K562 (cell line): ENCODE results near the gene DTNBP1. TPM values are rescaled to one million over a fixed set of nuclear protein-coding genes. Genes with fewer than 3 reads are reported as not detected.

Experiments
- BRF1 ChIP-seq: IDR thresholded peaks from 3 replicates; pipeline ENCODE4 v1.6.1; 2011; ENCODE audit warnings: borderline replicate concordance, mild to moderate bottlenecking; ENCODE audit not compliant: insufficient read length; ENCODE audit errors: extremely low read depth
- COPS2 ChIP-seq: fragments of 450-650 bp; conservative IDR thresholded peaks from 2 replicates; pipeline ENCODE4 v1.6.1; 2016; ENCODE audit warnings: mild to moderate bottlenecking, moderate library complexity
- CUX1 ChIP-seq: fragments of 200-800 bp; sonication (Bioruptor generic); IDR thresholded peaks from 2 replicates; pipeline ENCODE4 v1.6.1; 2016; ENCODE audit warnings: missing genetic modification characterization, missing compliant biosample characterization
- DDX20 ChIP-seq: fragments of 450-650 bp; IDR thresholded peaks from 2 replicates; pipeline ENCODE4 v1.6.1; 2016; ENCODE audit warnings: missing genetic modification characterization, low read depth, mild to moderate bottlenecking, missing compliant biosample characterization, moderate library complexity
- HNRNPL ChIP-seq: fragments of 200-400 bp; formaldehyde crosslinking; IDR thresholded peaks from 2 replicates; pipeline ENCODE4 v1.6.1; 2017; ENCODE audit warnings: low read depth, mild to moderate bottlenecking, low read length
- MEF2A ChIP-seq: IDR thresholded peaks from 2 replicates; pipeline ENCODE4 v1.6.1; 2011; ENCODE audit warnings: low read depth, mild to moderate bottlenecking, low read length, moderate library complexity; ENCODE audit not compliant: control insufficient read depth
- POLR2G ChIP-seq: fragments of 200-400 bp; formaldehyde crosslinking; IDR thresholded peaks from 2 replicates; pipeline ENCODE4 v1.6.1; 2017; ENCODE audit warnings: low read depth, mild to moderate bottlenecking, antibody characterized with exemption, low read length, moderate library complexity
- VEZF1 ChIP-seq: fragments of 200-800 bp; sonication (Bioruptor generic); IDR thresholded peaks from 2 replicates; pipeline ENCODE4 v1.6.1; 2017; ENCODE audit warnings: missing genetic modification characterization, missing compliant biosample characterization
- XRCC3 ChIP-seq: fragments of 450-650 bp; IDR thresholded peaks from 2 replicates; pipeline ENCODE4 v1.6.1; 2017; ENCODE audit warnings: mild to moderate bottlenecking, moderate library complexity
- ZBTB9 ChIP-seq: fragments of 450-650 bp; formaldehyde crosslinking; IDR thresholded peaks from 2 replicates; pipeline ENCODE4 v1.4.0; 2020; ENCODE audit warnings: mild to moderate bottlenecking, moderate library complexity
- ZKSCAN1 ChIP-seq: fragments of 150-350 bp; IDR thresholded peaks from 2 replicates; pipeline ENCODE4 v1.6.1; 2016; ENCODE audit warnings: low read depth, low read length
- ZNF239 ChIP-seq: fragments of 250-450 bp; sonication (Bioruptor Pico); IDR thresholded peaks from 2 replicates; pipeline ENCODE4 v1.4.0; 2020; ENCODE audit warnings: mild to moderate bottlenecking
- ZNF324 ChIP-seq: fragments of 250-450 bp; sonication (Bioruptor Pico); IDR thresholded peaks from 2 replicates; pipeline ENCODE4 v1.4.0; 2020; ENCODE audit warnings: mild to moderate bottlenecking
- ZNF395 ChIP-seq: fragments of 200-800 bp; sonication (Bioruptor generic); IDR thresholded peaks from 2 replicates; pipeline ENCODE4 v1.6.1; 2017; ENCODE audit warnings: missing genetic modification characterization, missing compliant biosample characterization
- ZNF449 ChIP-seq: fragments of 250-450 bp; sonication (Bioruptor Pico); IDR thresholded peaks from 2 replicates; pipeline ENCODE4 v1.8.0; 2022; ENCODE audit warnings: moderate library complexity, mild to moderate bottlenecking, inconsistent platforms
- ZNF695 ChIP-seq: fragments of 450-650 bp; formaldehyde crosslinking; IDR thresholded peaks from 2 replicates; pipeline ENCODE4 v1.4.0; 2020; ENCODE audit warnings: mild to moderate bottlenecking, moderate library complexity
- polyA plus RNA-seq, 8 experiments: library from polyadenylated mRNA; depleted of rRNA in 4 of 8; stranded (reverse) in 5 of 8; unstranded in 3 of 8; fragments of >200 nt; fragmentation: Nextera tagmentation in 2 of 8; fragmentation: Illumina TruSeq in 1 of 8; extraction: Ambion mirVana in 2 of 8; extraction: Trizol in 1 of 8; gene quantifications; 2 replicates each; pipeline versions ENCODE4 v1.2.1 to v1.2.3, GENCODE V29; 2011 to 2014; ENCODE audit warnings: inconsistent platforms in 1 of 8, missing spikeins in 1 of 8
- total RNA-seq, 7 experiments: library from RNA; depleted of rRNA in 6 of 7; stranded (reverse); fragments of >200 nt in 6 of 7; fragmentation: Illumina TruSeq in 2 of 7; extraction: Trizol in 2 of 7; gene quantifications; 2 replicates each; pipeline versions ENCODE4 v1.2.1 to v1.2.3, GENCODE V29; 2011 to 2021; ENCODE audit warnings: low replicate concordance in 1 of 7

The DTNBP1 gene
- total and polyA plus RNA-seq, 9 of the 15 experiments (the other 6 are each of a cell fraction or from before 2014, with no cell fraction given), result 16.7 to 54.5 (median 21.4) TPM

GRCh38 chr6:15622045-15622740 is 40.6 kb downstream of the DTNBP1 start (continued):
- TF ChIP-seq HNRNPL, result no peak
- no peak for TF ChIP-seq XRCC3
- TF ChIP-seq ZNF395, result no peak
- no peak for TF ChIP-seq ZKSCAN1
- 0 out of 2 replicates have a peak, but pooled peaks have one; percentile 17 for TF ChIP-seq ZNF449 (CRISPR knock-in tag)
- no peak for TF ChIP-seq DDX20 (tag)
- TF ChIP-seq CUX1 (CRISPR knock-in tag), result no peak
- TF ChIP-seq POLR2G, result no peak
- TF ChIP-seq MEF2A, result no peak
- 0 out of 2 replicates have a peak, but pooled peaks have one; percentile 1 for TF ChIP-seq ZNF239 (CRISPR knock-in tag)
- TF ChIP-seq VEZF1 (CRISPR knock-in tag), result no peak
- TF ChIP-seq ZNF695 (CRISPR knock-in tag), result no peak
- TF ChIP-seq ZNF324 (CRISPR knock-in tag), result no peak
- no peak for TF ChIP-seq COPS2
- TF ChIP-seq BRF1, result no peak
- TF ChIP-seq ZBTB9 (CRISPR knock-in tag), result no peak
